HG03159 (cell line): ENCODE measurements around the gene YARS1.
"Not testable (repeated sequence)": the region's sequence is repeated elsewhere in the genome, so short reads cannot be mapped to it uniquely, and the experiment has no call there.

Source experiments
- ATAC-seq: cut with Tn5 transposase; IDR thresholded peaks from one replicate; pipeline ENCODE4 v1.9.1; 2021; ENCODE audit warnings: mild to moderate bottlenecking, moderate library complexity; ENCODE audit not compliant: unreplicated experiment

Gene YARS1

GRCh38 chr1:32817815-32818786, 943 bp upstream of the YARS1 start:
- ATAC-seq: peak; percentile 9

GRCh38 chr1:32816676-32817158, 441 bp downstream of the YARS1 start:
- peak; percentile 16 for ATAC-seq

- no peak for ATAC-seq
These were observed 3.0 kb downstream of the YARS1 start for GRCh38 chr1:32813941-32814739.

GRCh38 chr1:32811917-32812316, 5.2 kb downstream of the YARS1 start:
- no peak for ATAC-seq

GRCh38 chr1:32811265-32811664, 5.9 kb downstream of the YARS1 start:
- no peak for ATAC-seq

GRCh38 chr1:32810358-32810757, 6.8 kb downstream of the YARS1 start:
- no peak for ATAC-seq

GRCh38 chr1:32808580-32808979, 8.6 kb downstream of the YARS1 start:
- no peak for ATAC-seq

- no peak for ATAC-seq
These were observed 10.1 kb downstream of the YARS1 start for GRCh38 chr1:32806910-32807523.

- no peak for ATAC-seq
These were observed 10.9 kb downstream of the YARS1 start for GRCh38 chr1:32806290-32806689.

GRCh38 chr1:32804460-32804859, 12.7 kb downstream of the YARS1 start:
- ATAC-seq: not testable (repeated sequence)

- ATAC-seq: no peak
These were observed 16.0 kb downstream of the YARS1 start for GRCh38 chr1:32801096-32801715.

- no peak for ATAC-seq
These were observed 18.3 kb downstream of the YARS1 start for GRCh38 chr1:32798679-32799416.

GRCh38 chr1:32798191-32798590, 19.0 kb downstream of the YARS1 start:
- ATAC-seq: no peak

- ATAC-seq: no peak
These were observed 19.7 kb downstream of the YARS1 start for GRCh38 chr1:32797456-32797855.

- ATAC-seq: not testable (repeated sequence)
These were observed 21.4 kb downstream of the YARS1 start for GRCh38 chr1:32795763-32796162.

- no peak for ATAC-seq
These were observed 25.3 kb downstream of the YARS1 start for GRCh38 chr1:32791881-32792280.

- ATAC-seq: not testable (repeated sequence)
These were observed 27.8 kb downstream of the YARS1 start for GRCh38 chr1:32789356-32789755.

- ATAC-seq: no peak
These were observed 30.3 kb downstream of the YARS1 start for GRCh38 chr1:32786856-32787255.

- no peak for ATAC-seq
These were observed 32.3 kb downstream of the YARS1 start for GRCh38 chr1:32784817-32785216.

GRCh38 chr1:32783851-32784250, 33.3 kb downstream of the YARS1 start:
- no peak for ATAC-seq
